B cell (primary cell): ENCODE results near the gene STX8. TPM values are rescaled to one million over a fixed set of nuclear protein-coding genes. Genes with fewer than 3 reads are reported as not detected.

Source experiments
- ATAC-seq: fragments of 200-7000 bp; cut with Tn5 transposase; one replicate; pipeline ENCODE4 v1.10.0; 2021; ENCODE audit warnings: low read depth, mild to moderate bottlenecking, moderate number of reproducible peaks, moderate library complexity
- CTCF ChIA-PET: fragments of 350-600 bp; sonication (Branson Sonifier 250); formaldehyde crosslinking; loops from one replicate; lab custom pipeline; 2021; ENCODE audit warnings: antibody characterized with exemption, inconsistent platforms; lab: Charles Lee
- POLR2A ChIA-PET: fragments of 350-600 bp; sonication (Branson Sonifier 250); formaldehyde crosslinking; loops from one replicate; lab custom pipeline; 2021; ENCODE audit warnings: antibody characterized with exemption; lab: Charles Lee
- DNase-seq: peaks from one replicate; pipeline ENCODE4 v3.0.0; 2013
- H2AFZ ChIP-seq: 2 replicates; pipeline ENCODE4 v1.6.1; 2012; ENCODE audit warnings: mild to moderate bottlenecking, low read depth, low read length; ENCODE audit not compliant: insufficient read depth, poor library complexity, severe bottlenecking
- H3K27ac ChIP-seq, 2 donors: 1 replicate in 1 of 2; 2 replicates in 1 of 2; pipeline ENCODE4 v1.5.1; 2012 to 2013; ENCODE audit warnings: low read length in 2 of 2, mild to moderate bottlenecking in 2 of 2, moderate library complexity in 1 of 2
- H3K27me3 ChIP-seq, 4 experiments: fragments of 200-600 bp in 1 of 4; sonication (generic) in 1 of 4; replicated peaks in 1 of 4; 1 replicate in 2 of 4; 2 replicates in 2 of 4; pipeline versions ENCODE4 v1.6.1 to v1.7.0; 2013 to 2016; ENCODE audit warnings: low read length in 3 of 4, mild to moderate bottlenecking in 2 of 4, mixed read lengths in 1 of 4, moderate library complexity in 1 of 4; ENCODE audit not compliant: insufficient read depth in 4 of 4, control insufficient read depth in 3 of 4; ENCODE audit errors: control extremely low read depth in 1 of 4
- H3K36me3 ChIP-seq, 2 experiments: replicated peaks in 1 of 2; 1 replicate in 1 of 2; 2 replicates in 1 of 2; pipeline versions ENCODE4 v1.6.1 to v1.7.1; 2013; ENCODE audit warnings: low read length in 1 of 2; ENCODE audit not compliant: insufficient read depth in 2 of 2, control insufficient read depth in 1 of 2; ENCODE audit errors: control extremely low read depth in 1 of 2, extremely low read depth in 1 of 2
- H3K4me1 ChIP-seq, 2 donors: fragments of 200-600 bp in 1 of 2; sonication (generic) in 1 of 2; 1 replicate in 1 of 2; 2 replicates in 1 of 2; pipeline versions ENCODE4 v1.5.1 to v1.6.1; 2013 to 2017; ENCODE audit warnings: low read length in 2 of 2; ENCODE audit not compliant: control insufficient read depth in 2 of 2, insufficient read depth in 2 of 2
- H3K4me2 ChIP-seq: replicated peaks from 2 replicates; pipeline ENCODE3; 2012; ENCODE audit warnings: mild to moderate bottlenecking, low read depth, low read length; ENCODE audit not compliant: poor library complexity, severe bottlenecking
- H3K4me3 ChIP-seq, 5 experiments: fragments of 200-600 bp in 1 of 5; sonication (generic) in 1 of 5; 1 replicate in 3 of 5; 2 replicates in 2 of 5; pipeline versions ENCODE4 v1.5.1 to v1.7.0; 2011 to 2016; ENCODE audit warnings: low read length in 4 of 5, mild to moderate bottlenecking in 4 of 5, low read depth in 2 of 5, control low read depth in 1 of 5, moderate library complexity in 1 of 5; ENCODE audit not compliant: insufficient read depth in 1 of 5; ENCODE audit errors: control extremely low read depth in 1 of 5, extremely low read depth in 1 of 5
- H3K79me2 ChIP-seq: fragments of 200-600 bp; sonication (generic); one replicate; pipeline ENCODE4 v1.6.0; 2016; ENCODE audit warnings: low read length; ENCODE audit not compliant: control insufficient read depth, insufficient read depth
- H3K9ac ChIP-seq: fragments of 200-600 bp; sonication (generic); 2 replicates; pipeline ENCODE4 v1.6.1; 2017; ENCODE audit warnings: mild to moderate bottlenecking, low read length, moderate library complexity
- H3K9me3 ChIP-seq, 3 donors: one replicate each; pipeline versions ENCODE4 v1.6.1 to v1.7.1; 2013; ENCODE audit warnings: low read length in 2 of 3; ENCODE audit not compliant: control insufficient read depth in 2 of 3, insufficient read depth in 1 of 3; ENCODE audit errors: control extremely low read depth in 1 of 3
- H4K20me1 ChIP-seq: 2 replicates; pipeline ENCODE4 v1.6.0; 2012; ENCODE audit warnings: mild to moderate bottlenecking, low read length; ENCODE audit not compliant: insufficient read depth, control insufficient read depth, poor library complexity, severe bottlenecking
- H3K27ac Mint-ChIP-seq: one replicate; pipeline ENCODE4 v1.8.0; 2021; ENCODE audit warnings: mixed read lengths
- H3K27me3 Mint-ChIP-seq: one replicate; pipeline ENCODE4 v1.8.0; 2021; ENCODE audit warnings: mixed read lengths
- H3K4me1 Mint-ChIP-seq: one replicate; pipeline ENCODE4 v1.8.0; 2021; ENCODE audit warnings: mixed read lengths
- H3K4me3 Mint-ChIP-seq: one replicate; pipeline ENCODE4 v1.8.0; 2021; ENCODE audit warnings: mixed read lengths
- H3K9me3 Mint-ChIP-seq: one replicate; pipeline ENCODE4 v1.8.0; 2022; ENCODE audit warnings: mixed read lengths; ENCODE audit not compliant: insufficient read depth
- CTCF ChIP-seq: fragments of 200-600 bp; IDR thresholded peaks from one replicate; pipeline ENCODE4 v1.8.0; 2022; ENCODE audit warnings: antibody characterized with exemption, mild to moderate bottlenecking
- EZH2 ChIP-seq: IDR thresholded peaks from 2 replicates; pipeline ENCODE4 v1.6.1; 2012; ENCODE audit warnings: borderline replicate concordance, low read depth, mild to moderate bottlenecking, moderate library complexity, low read length; ENCODE audit not compliant: insufficient read depth, poor library complexity, severe bottlenecking
- WGBS: methylation state at CpG from one replicate; pipeline ENCODE4 v1.1.5; 2013; ENCODE audit warnings: missing lambda C conversion rate; ENCODE audit not compliant: insufficient coverage; 5-methylcytosine and 5-hydroxymethylcytosine counted together
- intact Hi-C: fragments of 100-400 bp; cut with micrococcal nuclease; formaldehyde crosslinking; loops from one replicate; pipeline ENCODE4 v1.10.0; 2022
- polyA plus RNA-seq: library from polyadenylated mRNA; depleted of rRNA; stranded (reverse); fragments of >200 nt; gene quantifications from 2 replicates; pipeline ENCODE4 v1.2.3, GENCODE V29; 2012
- total RNA-seq, 2 donors: library from RNA; stranded (reverse); fragments of 120-200 nt in 1 of 2; gene quantifications; 1 replicate in 1 of 2; 2 replicates in 1 of 2; pipeline versions ENCODE4 v1.2.3 to v1.2.4, GENCODE V29; 2013 to 2022

Gene STX8
- total and polyA plus RNA-seq, 2 donors (not counting 1 experiment from before 2014, with no cell fraction given): 35.8 to 61.5 TPM

DNA sequence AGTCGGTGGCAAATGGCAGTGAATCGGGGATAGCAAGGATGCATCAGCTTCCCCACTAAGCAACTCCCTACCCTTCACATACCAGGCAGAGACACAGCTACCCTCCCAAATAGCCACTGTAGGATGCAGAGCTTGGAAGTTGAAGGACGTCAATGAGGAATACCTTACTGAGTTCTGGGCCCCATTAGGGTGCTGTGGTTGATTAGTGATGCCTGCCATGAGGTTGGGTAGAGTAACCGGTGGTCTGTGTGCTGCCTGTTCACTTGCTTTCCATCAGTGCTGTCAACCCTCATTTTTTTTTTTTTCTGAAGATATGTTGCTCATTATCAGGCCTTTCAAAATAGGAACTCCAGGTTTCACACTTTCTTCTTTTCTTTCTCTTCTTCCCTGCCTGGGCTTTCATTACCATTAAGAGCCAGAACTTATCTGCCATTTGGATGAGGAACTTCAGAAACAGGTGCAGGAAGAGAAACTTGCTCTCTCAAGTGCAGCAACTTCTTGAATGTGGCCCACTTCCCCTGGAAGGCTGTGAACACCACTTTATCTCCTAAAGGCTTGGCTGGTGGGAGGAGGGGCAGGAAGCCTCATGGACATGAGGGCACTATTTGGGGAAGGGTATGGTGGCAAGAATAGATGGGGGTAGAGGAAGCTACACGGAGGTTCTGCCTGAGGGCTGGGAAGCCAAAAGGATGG is 370.8 kb downstream of the STX8 start:
- no peaks in the 10 kb centered on the region for H3K9me3 Mint-ChIP-seq

More for the DNA sequence above, 370.8 kb downstream of the STX8 start:
- 61% methylated on average over 3 of the region's 5 CpGs for WGBS
- TF ChIP-seq CTCF (no peak), EZH2 (no peak)
- Histone ChIP-seq H3K36me3 (no peaks in the 10 kb centered on the region), H3K79me2 (no peaks in the 10 kb centered on the region), H3K9ac (peak overlapping the region; percentile 10), H3K9me3 (no peaks in the 10 kb centered on the region), H3K4me3 (no peak overlapping the region), H3K4me2 (peak overlapping the region; percentile 21), H3K27me3 (no peaks in the 10 kb centered on the region), H3K4me1 (peaks cover 38 to 44% of the 10 kb centered on the region in 2 donors), H4K20me1 (no peaks in the 10 kb centered on the region), H3K27ac (peak overlapping the region in 1 of 2 donors; percentile 61), H2AFZ (no peak overlapping the region)
- no peak for ATAC-seq
- POLR2A ChIA-PET: no interaction called here
- H3K4me1 Mint-ChIP-seq: peaks cover 46% of the 10 kb centered on the region
- no peaks in the 10 kb centered on the region for H3K27me3 Mint-ChIP-seq
- H3K27ac Mint-ChIP-seq: peak overlapping the region; percentile 18
- intact Hi-C loops: no loop called here
- peak; percentile 43 for DNase-seq
- H3K4me3 Mint-ChIP-seq: peak overlapping the region; percentile 9
- CTCF ChIA-PET: no interaction called here
